Measurements from ENCODE around the gene RUNX3.

DNA sequence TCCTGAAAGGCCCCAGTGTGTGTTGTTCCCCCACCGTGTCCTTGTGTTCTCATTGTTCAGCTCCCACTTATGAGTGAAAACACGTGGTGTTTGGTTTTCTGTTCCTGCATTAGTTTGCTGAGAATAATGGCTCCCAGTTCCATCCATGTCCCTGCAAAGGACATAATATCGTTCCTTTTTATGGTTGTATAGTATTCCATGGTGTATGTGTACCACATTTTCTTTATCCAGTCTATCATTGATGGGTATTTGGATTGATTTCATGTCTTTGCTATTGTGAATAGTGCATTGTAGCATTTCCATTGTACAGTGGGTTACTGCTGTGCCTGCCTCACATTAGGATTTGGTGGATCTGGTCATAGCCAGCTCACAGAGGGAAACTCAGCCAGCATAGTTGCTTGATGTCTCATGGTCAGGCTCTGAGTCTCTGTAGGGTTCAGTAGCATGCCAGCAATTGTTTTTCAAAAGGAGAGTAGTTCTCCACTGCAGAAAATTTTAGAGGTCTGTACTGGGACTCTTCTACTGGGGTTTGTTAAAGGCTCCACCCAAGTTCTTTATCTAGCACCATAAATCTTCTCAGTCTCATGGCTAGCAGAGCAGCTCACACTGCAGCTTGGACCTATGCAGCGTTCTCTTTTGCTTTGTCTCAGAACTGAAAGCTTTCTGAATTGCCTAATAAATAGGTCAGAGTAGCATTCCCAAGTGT, 41.0 kb downstream of the RUNX3 start:
- TF ChIP-seq POLR2A (IDR thresholded peaks at IDR 0.05) = no peak
- TF ChIP-seq, protein P1, sequence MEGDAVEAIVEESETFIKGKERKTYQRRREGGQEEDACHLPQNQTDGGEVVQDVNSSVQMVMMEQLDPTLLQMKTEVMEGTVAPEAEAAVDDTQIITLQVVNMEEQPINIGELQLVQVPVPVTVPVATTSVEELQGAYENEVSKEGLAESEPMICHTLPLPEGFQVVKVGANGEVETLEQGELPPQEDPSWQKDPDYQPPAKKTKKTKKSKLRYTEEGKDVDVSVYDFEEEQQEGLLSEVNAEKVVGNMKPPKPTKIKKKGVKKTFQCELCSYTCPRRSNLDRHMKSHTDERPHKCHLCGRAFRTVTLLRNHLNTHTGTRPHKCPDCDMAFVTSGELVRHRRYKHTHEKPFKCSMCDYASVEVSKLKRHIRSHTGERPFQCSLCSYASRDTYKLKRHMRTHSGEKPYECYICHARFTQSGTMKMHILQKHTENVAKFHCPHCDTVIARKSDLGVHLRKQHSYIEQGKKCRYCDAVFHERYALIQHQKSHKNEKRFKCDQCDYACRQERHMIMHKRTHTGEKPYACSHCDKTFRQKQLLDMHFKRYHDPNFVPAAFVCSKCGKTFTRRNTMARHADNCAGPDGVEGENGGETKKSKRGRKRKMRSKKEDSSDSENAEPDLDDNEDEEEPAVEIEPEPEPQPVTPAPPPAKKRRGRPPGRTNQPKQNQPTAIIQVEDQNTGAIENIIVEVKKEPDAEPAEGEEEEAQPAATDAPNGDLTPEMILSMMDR (IDR thresholded peaks at IDR 0.05) = no peak
